NCI-H1436 (cell line): Measurements from ENCODE around the gene NR1H2.
A peak's percentile ranks its signal among the peaks of the same experiment; 100 is the strongest.
"Not testable (repeated sequence)": the region's sequence is repeated elsewhere in the genome, so short reads cannot be mapped to it uniquely, and the experiment has no call there.

ENCODE experiments used
- DNase-seq: peaks from one replicate; lab custom pipeline; 2025; lab: John Stamatoyannopoulos, UW

The NR1H2 gene

GRCh38 chr19:50376166-50377050 lies at the start of gene NR1H2:
TSS of gene NR1H2 (plus strand) at chr19:50376457. CDS start at chr19:50377606, 1,149 bp downstream.
- DNase-seq = peak; percentile 99

GRCh38 chr19:50327013-50327412 lies 49.2 kb upstream of the NR1H2 start:
- no peak for DNase-seq

DNA sequence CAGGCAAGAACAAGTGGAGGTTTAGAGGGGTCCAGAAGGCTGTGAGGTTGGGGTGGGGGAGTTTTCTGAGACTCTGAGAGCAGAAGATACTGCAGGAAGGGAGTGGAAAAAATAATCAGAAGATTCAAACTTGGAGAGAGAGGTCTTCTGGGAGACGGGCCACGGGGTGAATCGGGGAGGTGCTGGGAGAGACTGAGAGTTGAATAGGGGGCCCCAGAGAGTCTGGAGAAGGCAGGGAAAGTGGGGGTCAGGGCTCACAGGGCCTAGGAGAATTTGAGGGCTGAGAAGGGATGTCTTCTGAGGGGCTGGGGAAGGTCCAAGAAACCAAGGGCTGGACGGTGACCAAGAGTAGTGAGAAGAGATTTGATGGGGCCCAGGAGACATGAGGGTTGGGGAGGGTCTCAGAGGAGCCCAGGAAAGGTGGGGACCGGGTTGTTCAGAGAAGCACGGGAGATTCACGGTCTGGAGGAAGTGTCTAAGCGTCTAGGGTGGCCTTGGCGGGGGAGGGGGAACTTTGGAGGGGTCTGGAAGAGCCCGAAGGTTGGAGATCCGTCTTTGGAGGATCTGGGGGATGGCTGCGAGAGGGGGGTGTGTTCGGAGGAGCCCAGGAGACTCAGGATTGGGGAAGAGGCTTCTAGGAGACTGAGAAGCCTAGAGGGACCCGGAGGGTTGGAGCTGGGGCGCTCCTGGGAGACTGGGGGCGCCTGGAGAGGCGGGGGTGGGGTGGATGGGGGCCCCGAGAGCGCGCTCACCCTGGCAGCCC lies 48.6 kb upstream of the NR1H2 start:
- no peak for DNase-seq

- DNase-seq = peak; percentile 47
Observed at GRCh38 chr19:50328224-50328872, 47.9 kb upstream of the NR1H2 start.

GRCh38 chr19:50328873-50329145 lies 47.4 kb upstream of the NR1H2 start:
- no peak for DNase-seq

GRCh38 chr19:50329146-50329925 lies 46.9 kb upstream of the NR1H2 start, which contains the start of gene KCNC3:
TSS of gene KCNC3 (minus strand) at chr19:50329377. CDS start at chr19:50329082, 295 bp downstream.
- peak; percentile 100 for DNase-seq

DNA sequence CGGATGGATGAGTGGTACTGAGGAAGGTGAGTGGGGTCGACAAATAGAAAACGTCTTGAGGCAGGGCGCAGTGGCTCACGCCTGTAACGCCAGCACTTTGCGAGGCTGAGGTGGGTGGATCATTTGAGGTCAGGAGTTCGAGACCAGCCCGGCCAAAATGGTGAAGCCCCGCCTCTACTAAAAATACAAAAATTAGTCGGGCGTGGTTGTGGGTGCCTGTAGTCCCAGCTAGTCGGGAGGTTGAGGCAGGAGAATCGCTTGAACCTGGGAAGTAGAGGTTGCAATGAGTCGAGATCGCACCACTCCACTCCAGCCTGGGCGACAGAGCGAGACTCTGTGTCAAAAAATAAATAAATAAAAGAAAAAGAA lies 46.3 kb upstream of the NR1H2 start:
- not testable (repeated sequence) for DNase-seq

- DNase-seq = peak; percentile 97
Observed at GRCh38 chr19:50330365-50331078, 45.7 kb upstream of the NR1H2 start.

DNA sequence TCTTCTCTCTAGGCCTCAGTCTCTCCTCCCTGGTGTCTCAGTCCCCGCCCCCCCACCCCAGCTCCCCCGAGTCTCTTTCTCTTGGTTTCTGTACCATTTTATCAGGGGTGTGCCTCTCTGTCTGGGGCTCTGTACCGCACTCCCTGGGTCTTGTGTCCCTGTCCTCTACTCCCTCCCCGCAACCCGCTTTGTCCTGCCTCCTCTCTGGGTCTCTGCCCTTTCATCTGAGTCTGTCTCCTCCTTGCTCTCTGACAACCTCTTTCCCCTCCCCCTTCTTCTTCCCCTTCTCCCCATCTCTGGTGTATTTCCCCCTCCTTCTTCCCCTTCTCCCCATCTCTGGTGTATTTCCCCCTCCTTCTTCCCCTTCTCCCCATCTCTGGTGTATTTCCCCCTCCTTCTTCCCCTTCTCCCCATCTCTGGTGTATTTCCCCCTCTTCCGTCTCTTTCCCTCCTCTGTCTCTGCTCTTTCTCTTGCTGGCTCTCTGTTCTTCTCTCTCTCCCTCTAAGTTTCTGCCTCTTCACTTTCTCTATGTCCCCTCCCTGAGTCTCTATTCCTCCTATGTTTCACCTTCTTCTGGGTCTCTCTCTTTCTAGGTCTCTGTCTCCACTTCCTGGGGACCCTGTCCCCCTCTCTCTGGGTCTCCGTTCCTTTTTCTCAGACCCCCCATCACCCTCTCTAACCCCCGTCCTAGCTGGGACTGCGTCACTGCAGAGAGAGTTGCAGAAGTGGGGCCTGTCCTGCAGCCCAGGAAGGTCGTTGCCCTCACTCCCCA lies 44.9 kb upstream of the NR1H2 start:
- no peak for DNase-seq

- no peak for DNase-seq
Observed at GRCh38 chr19:50331994-50332243, 44.3 kb upstream of the NR1H2 start.

DNA sequence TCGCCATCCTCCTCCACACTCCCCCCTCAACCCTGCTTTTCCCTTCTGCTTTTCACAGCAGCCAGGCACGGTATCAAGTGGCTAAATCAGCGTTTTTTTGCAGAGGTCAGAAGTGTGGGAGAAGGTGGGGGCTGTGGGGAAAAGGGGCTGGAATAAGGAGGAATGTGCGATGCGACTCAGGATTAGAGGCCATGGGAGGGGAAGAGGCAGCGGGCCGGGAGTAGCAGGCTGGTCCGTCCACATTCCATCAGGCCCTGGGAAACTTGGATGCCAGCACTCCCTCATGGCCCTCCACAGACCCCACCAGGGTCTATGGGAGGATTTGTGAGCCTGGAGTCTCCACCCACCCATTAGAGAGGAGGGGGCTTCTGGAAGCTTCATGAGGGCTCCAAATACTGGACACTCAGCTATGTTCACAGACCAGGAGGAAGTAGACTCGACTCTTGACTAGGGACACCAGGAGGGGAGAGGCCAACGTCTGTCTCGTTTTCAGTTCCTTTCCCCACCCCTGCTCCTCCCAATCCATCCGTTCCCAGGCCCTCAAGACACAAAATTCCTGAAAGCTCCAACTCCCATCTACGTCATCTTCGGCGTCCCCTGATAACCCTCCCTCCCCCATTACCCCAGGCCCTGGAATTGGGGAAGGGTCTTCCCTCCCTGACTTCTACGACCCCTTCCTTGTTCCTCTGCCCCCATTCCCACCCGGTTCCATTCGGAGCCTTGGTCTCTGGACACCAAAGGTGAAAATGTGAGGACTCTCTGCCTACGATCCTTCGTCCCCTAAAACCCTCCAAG lies 43.8 kb upstream of the NR1H2 start:
- no peak for DNase-seq

DNA sequence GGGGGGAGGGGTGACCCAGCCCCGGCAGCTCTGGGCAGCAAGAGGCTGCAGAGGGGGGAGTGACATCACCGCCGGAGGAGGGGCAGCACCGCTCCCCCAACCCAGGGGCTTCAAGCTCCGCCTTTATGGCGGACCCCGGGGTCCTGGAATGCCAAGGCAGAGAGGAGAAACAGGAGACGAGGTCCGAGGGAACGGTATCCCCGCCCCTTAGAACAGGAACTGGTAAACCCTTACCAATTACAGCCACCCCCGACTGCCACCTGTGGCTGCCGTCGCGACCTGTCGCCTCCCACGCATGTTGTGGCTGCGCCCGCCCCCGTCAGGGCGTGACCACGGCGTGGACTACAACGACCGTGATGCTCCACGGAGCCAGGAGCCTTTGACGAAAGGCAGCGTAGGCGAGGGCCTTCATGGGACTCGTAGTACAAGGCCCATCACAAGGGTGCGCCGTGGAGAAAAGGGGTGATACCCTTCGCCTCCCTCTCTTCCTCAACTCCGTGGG lies 43.0 kb upstream of the NR1H2 start:
- DNase-seq = peak; percentile 74

GRCh38 chr19:50333737-50334617 lies 42.3 kb upstream of the NR1H2 start:
- DNase-seq = peak; percentile 46

GRCh38 chr19:50334741-50335421 lies 41.4 kb upstream of the NR1H2 start:
- no peak for DNase-seq

GRCh38 chr19:50337031-50337430 lies 39.2 kb upstream of the NR1H2 start:
- DNase-seq = not testable (repeated sequence)

DNA sequence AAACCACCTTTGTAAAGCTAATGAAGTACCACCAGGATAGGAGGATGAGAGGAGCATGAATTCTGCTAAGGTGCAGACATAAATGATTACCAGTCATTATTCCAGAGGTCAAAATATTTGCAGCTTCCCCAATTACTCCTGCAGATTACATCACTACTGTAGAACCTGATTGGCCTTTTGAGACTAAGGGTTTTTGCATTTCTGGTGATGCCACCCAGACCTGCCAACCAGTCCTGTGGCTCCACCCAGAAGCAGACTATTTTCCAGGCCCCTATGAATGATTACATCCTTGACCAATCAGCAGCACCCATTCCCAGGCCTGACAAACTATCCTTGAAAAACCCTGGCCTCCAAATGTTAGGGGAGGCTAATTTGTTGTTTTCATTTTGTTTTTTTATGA lies 35.9 kb upstream of the NR1H2 start:
- no peak for DNase-seq

GRCh38 chr19:50341091-50341564 lies 35.1 kb upstream of the NR1H2 start:
- DNase-seq = no peak
